ENCODE data around the gene ITGA1. TPM values are rescaled to one million over a fixed set of nuclear protein-coding genes. Genes with fewer than 3 reads are reported as not detected.

ITGA1 gene
- total RNA-seq, 1 donor from 2014 or later = 346 TPM

GRCh38 chr5:52920929-52921328 is 133.2 kb downstream of the ITGA1 start:
- Mint-ChIP-seq H3K27ac (ENCODE audit: unreplicated experiment) (peak overlapping the region; percentile 28), H3K36me3 (ENCODE audit: low read depth) (peaks cover 48% of the 10 kb centered on the region), H3K9me3 (ENCODE audit: low read depth) (no peaks in the 10 kb centered on the region), H3K4me1 (ENCODE audit: low read depth) (peaks cover 34% of the 10 kb centered on the region), H3K27me3 (ENCODE audit: low read depth) (no peaks in the 10 kb centered on the region), H3K4me3 (ENCODE audit: unreplicated experiment) (no peak overlapping the region)
- DNase-seq (ENCODE audit: low spot score) = no peak
- TF ChIP-seq, protein P1, sequence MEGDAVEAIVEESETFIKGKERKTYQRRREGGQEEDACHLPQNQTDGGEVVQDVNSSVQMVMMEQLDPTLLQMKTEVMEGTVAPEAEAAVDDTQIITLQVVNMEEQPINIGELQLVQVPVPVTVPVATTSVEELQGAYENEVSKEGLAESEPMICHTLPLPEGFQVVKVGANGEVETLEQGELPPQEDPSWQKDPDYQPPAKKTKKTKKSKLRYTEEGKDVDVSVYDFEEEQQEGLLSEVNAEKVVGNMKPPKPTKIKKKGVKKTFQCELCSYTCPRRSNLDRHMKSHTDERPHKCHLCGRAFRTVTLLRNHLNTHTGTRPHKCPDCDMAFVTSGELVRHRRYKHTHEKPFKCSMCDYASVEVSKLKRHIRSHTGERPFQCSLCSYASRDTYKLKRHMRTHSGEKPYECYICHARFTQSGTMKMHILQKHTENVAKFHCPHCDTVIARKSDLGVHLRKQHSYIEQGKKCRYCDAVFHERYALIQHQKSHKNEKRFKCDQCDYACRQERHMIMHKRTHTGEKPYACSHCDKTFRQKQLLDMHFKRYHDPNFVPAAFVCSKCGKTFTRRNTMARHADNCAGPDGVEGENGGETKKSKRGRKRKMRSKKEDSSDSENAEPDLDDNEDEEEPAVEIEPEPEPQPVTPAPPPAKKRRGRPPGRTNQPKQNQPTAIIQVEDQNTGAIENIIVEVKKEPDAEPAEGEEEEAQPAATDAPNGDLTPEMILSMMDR (IDR thresholded peaks at IDR 0.05) = peak; percentile 54

DNA sequence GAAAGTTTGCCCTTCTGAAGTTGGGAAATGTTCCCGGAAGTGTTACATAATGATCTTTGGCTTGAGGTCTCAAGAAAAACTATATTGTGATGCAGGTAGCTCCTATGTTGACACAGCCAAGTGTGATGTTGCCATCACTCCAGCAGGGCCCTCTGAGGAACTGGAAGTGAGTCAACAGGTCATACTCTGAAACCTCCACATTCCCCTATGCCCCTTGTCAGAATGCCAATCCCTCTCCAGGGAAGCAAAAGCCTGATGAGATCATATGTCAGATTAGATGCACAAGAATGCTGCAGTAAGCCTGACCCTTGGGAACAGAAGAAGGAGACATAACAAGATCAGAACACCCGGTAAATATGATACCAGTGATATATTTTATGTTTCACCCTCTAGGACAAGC is 134.7 kb downstream of the ITGA1 start:
- DNase-seq (ENCODE audit: low spot score) = no peak
- Mint-ChIP-seq H3K27me3 (ENCODE audit: low read depth) (no peaks in the 10 kb centered on the region), H3K9me3 (ENCODE audit: low read depth) (no peaks in the 10 kb centered on the region), H3K4me1 (ENCODE audit: low read depth) (peaks cover 30% of the 10 kb centered on the region), H3K4me3 (ENCODE audit: unreplicated experiment) (no peak overlapping the region), H3K27ac (ENCODE audit: unreplicated experiment) (peak overlapping the region; percentile 89), H3K36me3 (ENCODE audit: low read depth) (peaks cover 53% of the 10 kb centered on the region)
- TF ChIP-seq, protein P1 (IDR thresholded peaks at IDR 0.05) = peak; percentile 17

DNA sequence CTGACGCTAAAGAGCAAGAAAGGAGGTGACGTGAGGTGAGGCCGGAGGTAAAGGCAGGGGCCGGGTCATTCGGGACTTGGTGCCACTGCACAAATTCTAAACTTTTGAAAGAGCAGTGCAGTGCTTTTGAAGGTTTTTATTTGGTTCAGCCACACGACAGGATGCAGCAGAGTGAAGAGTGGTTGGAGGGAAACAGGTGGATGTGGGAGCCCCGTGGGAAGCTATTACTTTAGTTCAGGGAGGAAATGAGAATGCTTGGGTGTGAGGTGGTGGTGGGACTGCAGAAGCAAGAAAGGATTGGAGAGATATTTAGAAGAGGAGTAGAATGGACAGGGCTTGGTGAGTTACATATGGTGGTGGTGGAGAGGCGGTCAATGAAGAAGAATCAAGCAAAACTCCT is 136.7 kb downstream of the ITGA1 start:
- H3K4me3 Mint-ChIP-seq (ENCODE audit: unreplicated experiment) = no peak overlapping the region
- H3K9me3 Mint-ChIP-seq (ENCODE audit: low read depth) = no peaks in the 10 kb centered on the region
- peaks cover 36% of the 10 kb centered on the region for H3K4me1 Mint-ChIP-seq (ENCODE audit: low read depth)
- TF ChIP-seq, protein P1 (IDR thresholded peaks at IDR 0.05) = no peak
- H3K36me3 Mint-ChIP-seq (ENCODE audit: low read depth) = peaks cover 56% of the 10 kb centered on the region
- peak overlapping the region; percentile 4 for H3K27ac Mint-ChIP-seq (ENCODE audit: unreplicated experiment)
- DNase-seq (ENCODE audit: low spot score) = no peak
- H3K27me3 Mint-ChIP-seq (ENCODE audit: low read depth) = no peaks in the 10 kb centered on the region

DNA sequence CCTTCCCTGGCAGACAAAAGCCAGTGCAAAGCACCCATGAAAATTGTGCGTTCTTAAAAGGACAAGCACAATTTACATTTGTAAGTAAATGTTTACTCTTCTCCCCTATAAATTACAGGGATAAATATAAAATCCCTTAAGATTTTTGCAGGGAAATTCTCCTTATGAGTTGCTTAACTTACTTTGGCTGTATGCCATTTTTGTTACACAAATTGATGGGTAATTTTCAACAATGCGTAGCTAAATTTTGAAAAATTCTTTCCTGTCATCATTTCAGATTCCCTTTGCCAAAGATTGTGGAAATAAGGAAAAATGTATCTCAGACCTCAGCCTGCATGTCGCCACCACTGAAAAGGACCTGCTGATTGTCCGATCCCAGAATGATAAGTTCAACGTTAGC is 137.3 kb downstream of the ITGA1 start:
- Mint-ChIP-seq H3K9me3 (ENCODE audit: low read depth) (no peaks in the 10 kb centered on the region), H3K4me3 (ENCODE audit: unreplicated experiment) (no peak overlapping the region), H3K27ac (ENCODE audit: unreplicated experiment) (no peak overlapping the region), H3K27me3 (ENCODE audit: low read depth) (no peaks in the 10 kb centered on the region), H3K36me3 (ENCODE audit: low read depth) (peaks cover 58% of the 10 kb centered on the region), H3K4me1 (ENCODE audit: low read depth) (peaks cover 36% of the 10 kb centered on the region)
- DNase-seq (ENCODE audit: low spot score) = no peak
- TF ChIP-seq, protein P1 (IDR thresholded peaks at IDR 0.05) = no peak

DNA sequence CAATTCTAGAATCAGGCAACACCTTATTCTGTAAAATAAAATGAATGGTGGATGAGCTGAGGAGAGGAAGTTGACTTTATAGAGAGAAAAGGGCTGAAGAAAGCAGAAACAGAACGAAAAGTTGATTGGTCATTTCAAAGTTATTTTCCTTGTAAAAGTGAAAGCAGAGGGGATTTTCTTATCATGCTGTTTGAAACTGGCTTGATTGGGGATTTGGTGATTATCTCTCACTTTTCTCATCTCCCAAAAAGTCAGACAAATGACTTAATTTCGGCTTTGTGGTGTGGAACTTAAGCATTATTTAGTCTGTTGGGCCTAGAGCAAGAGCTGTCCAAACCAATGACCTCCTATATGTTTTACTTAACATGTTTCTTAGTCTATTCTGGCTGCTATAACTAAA is 141.0 kb downstream of the ITGA1 start:
- H3K27ac Mint-ChIP-seq (ENCODE audit: unreplicated experiment) = peak overlapping the region; percentile 22
- TF ChIP-seq, protein P1 (IDR thresholded peaks at IDR 0.05) = no peak
- H3K27me3 Mint-ChIP-seq (ENCODE audit: low read depth) = no peaks in the 10 kb centered on the region
- H3K36me3 Mint-ChIP-seq (ENCODE audit: low read depth) = peaks cover 51% of the 10 kb centered on the region
- H3K9me3 Mint-ChIP-seq (ENCODE audit: low read depth) = no peaks in the 10 kb centered on the region
- H3K4me3 Mint-ChIP-seq (ENCODE audit: unreplicated experiment) = no peak overlapping the region
- DNase-seq (ENCODE audit: low spot score) = no peak
- H3K4me1 Mint-ChIP-seq (ENCODE audit: low read depth) = peaks cover 6% of the 10 kb centered on the region
